ENCODE data around the gene MYO1A. TPM values are rescaled to one million over a fixed set of nuclear protein-coding genes. Genes with fewer than 3 reads are reported as not detected.
"Not testable (repeated sequence)": the region's sequence is repeated elsewhere in the genome, so short reads cannot be mapped to it uniquely, and the experiment has no call there.

MYO1A gene
- total RNA-seq, 2 experiments from 2014 or later = 0.82 to 1.5 TPM

DNA sequence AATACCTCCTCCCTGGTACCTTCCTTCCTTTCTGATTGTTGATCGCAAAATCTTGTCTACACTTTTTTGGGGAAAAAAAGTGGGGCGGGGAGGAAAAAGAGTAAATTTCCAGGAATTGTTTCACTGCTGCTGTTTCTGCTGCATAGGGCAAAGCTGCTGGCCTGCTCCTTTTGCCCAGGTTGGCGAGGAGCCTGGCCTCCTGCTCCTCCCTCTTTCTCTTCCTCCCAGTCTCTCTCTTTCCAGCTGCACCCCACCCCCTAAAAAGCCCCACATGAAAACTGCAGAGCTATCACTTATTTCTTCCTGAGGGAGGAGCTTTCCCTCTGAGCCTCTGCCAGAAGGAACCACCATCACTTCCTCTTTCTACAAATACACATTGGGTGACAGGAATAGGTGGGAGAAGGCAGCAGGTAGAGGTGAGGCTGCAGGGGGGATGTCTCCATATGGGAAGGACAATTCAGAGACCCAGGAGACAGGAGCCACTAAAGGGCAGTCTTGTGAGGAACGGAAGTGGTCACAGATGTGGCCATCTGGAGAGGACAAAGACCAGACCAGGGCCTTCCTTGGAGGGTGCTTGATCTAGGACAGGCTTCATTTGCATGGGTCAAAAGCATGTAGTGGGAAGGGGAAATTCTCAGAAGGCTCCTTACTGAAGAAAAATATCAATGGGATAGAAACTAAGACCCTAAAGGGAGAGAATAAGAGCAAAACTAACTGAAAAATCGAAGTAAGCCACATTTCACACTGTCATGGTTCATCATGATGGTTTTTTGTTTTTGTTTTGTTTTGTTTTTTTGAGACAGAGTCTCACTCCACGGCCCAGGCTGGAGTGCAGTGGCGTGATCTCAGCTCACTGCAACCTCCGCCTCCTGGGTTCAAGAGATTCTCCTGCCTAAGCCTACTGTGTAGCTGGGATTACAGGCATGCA lies 58.3 kb downstream of the MYO1A start:
- CTCF ChIA-PET = interaction anchor here (1.5 to 1.8 kb wide), 4 partner anchors 10 to 154 kb away, joined by 3 to 10 read pairs (median 5); no protein-coding TSS in a partner anchor
- Mint-ChIP-seq H3K36me3 (no peaks in the 10 kb centered on the region), H3K4me1 (peaks cover 18% of the 10 kb centered on the region), H3K27me3 (peaks cover 10% of the 10 kb centered on the region), H3K27ac (peak overlapping the region; percentile 47), H3K9me3 (ENCODE audit: low read depth) (no peaks in the 10 kb centered on the region), H3K4me3 (no peak overlapping the region)
- ATAC-seq (no peak), DNase-seq (no peak)

DNA sequence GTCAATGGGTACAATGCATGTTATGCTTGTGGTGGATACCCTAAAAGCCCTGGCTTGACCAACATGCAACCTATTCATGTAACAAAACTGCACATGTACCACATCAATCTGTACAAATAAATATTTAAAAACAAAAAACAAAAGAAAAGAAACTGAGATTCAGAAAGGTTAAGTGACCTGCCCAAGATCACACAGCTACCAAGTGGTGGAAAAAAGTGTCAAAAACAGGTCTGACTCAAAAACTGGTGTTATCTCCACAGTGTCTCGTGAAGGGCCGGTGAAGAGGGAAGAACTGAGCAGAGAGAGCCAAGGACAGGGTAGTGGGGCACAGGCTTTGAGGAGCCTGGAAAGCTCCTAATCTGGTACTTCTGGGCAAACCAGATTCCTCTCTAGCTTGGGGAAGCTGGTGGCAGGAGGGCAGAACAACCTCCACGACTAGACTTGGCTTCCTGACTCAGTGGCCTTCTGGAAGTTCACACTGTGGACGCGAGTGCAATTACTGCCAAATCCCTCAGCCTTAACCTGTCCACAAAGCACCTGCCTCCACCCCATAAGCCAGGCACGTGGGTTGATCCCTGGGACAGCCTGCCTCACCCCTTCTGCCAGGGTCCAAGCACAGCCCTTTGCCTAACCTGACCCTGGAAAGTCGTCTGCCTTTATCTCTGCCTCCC lies 59.1 kb downstream of the MYO1A start:
- ATAC-seq = no peak
- Mint-ChIP-seq H3K27ac (no peak overlapping the region), H3K4me1 (peaks cover 20% of the 10 kb centered on the region), H3K36me3 (no peaks in the 10 kb centered on the region), H3K9me3 (ENCODE audit: low read depth) (no peaks in the 10 kb centered on the region), H3K4me3 (no peak overlapping the region), H3K27me3 (peaks cover 10% of the 10 kb centered on the region)
- CTCF ChIA-PET = interaction anchor here (1.5 to 1.8 kb wide), 4 partner anchors 10 to 153 kb away, joined by 3 to 10 read pairs (median 5); no protein-coding TSS in a partner anchor
- no peak for DNase-seq

- ATAC-seq = no peak
- Mint-ChIP-seq H3K36me3 (no peaks in the 10 kb centered on the region), H3K9me3 (ENCODE audit: low read depth) (no peaks in the 10 kb centered on the region), H3K27me3 (peaks cover 10% of the 10 kb centered on the region), H3K4me3 (no peak overlapping the region), H3K27ac (no peak overlapping the region), H3K4me1 (peaks cover 20% of the 10 kb centered on the region)
- DNase-seq = no peak
- CTCF ChIA-PET = interaction anchor here (1.5 to 4.1 kb wide), 4 partner anchors 11 to 233 kb away, joined by 4 to 63 read pairs (median 32); no protein-coding TSS in a partner anchor
Measured at GRCh38 chr12:56989861-56990610, 59.9 kb downstream of the MYO1A start.

DNA sequence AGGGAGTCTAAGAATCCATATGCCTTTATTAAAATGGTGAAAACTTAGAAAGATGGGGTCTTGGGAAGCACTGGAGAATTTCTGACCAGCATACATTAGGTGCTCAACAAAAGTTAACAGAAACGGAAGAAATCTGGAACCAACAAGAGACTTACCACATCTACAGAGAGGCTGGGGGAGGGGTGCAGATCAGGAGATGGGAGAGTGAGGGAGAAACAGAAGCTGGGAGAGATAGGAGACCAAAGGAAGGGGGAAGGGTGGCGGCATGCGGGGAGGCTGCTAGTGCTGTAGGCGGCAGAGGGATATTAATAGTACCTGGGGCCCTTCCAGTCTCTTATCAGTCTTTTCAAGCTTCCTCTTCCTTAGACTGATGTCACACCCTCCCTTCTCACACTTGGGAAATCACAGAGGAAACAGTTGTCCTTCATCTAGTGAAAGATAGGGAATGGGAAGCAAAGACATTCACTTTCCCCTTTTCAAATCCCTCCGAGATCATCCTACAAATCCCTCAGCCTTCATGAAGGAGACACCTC lies 61.7 kb downstream of the MYO1A start:
- no peak overlapping the region for H3K27ac Mint-ChIP-seq

GRCh38 chr12:56987551-56988053 lies 62.3 kb downstream of the MYO1A start:
- peak; percentile 80 for DNase-seq
- Mint-ChIP-seq H3K27ac (no peak overlapping the region), H3K27me3 (peaks cover 10% of the 10 kb centered on the region), H3K4me3 (no peak overlapping the region), H3K4me1 (peaks cover 20% of the 10 kb centered on the region), H3K9me3 (ENCODE audit: low read depth) (no peaks in the 10 kb centered on the region), H3K36me3 (no peaks in the 10 kb centered on the region)
- peak; percentile 78 for ATAC-seq
- CTCF ChIA-PET = interaction anchor here (0.6 to 4.2 kb wide), 21 partner anchors 9 to 629 kb away, joined by 3 to 63 read pairs (median 4); partner anchors contain the start of genes HSD17B6 and STAT6

More for the DNA sequence above, 61.7 kb downstream of the MYO1A start:
- Mint-ChIP-seq H3K4me3 (no peak overlapping the region), H3K9me3 (ENCODE audit: low read depth) (no peaks in the 10 kb centered on the region), H3K27me3 (peaks cover 10% of the 10 kb centered on the region), H3K4me1 (peaks cover 20% of the 10 kb centered on the region), H3K36me3 (no peaks in the 10 kb centered on the region)
- ATAC-seq (no peak), DNase-seq (no peak)
- CTCF ChIA-PET = interaction anchor here (0.6 to 4.2 kb wide), 20 partner anchors 9 to 630 kb away, joined by 3 to 63 read pairs (median 5); partner anchors contain the start of genes HSD17B6 and STAT6

- CTCF ChIA-PET = interaction anchor here (0.6 to 4.2 kb wide), 17 partner anchors 8 to 478 kb away, joined by 3 to 63 read pairs (median 4); partner anchors contain the start of gene STAT6
Measured at GRCh38 chr12:56987011-56987410, 62.9 kb downstream of the MYO1A start.

DNA sequence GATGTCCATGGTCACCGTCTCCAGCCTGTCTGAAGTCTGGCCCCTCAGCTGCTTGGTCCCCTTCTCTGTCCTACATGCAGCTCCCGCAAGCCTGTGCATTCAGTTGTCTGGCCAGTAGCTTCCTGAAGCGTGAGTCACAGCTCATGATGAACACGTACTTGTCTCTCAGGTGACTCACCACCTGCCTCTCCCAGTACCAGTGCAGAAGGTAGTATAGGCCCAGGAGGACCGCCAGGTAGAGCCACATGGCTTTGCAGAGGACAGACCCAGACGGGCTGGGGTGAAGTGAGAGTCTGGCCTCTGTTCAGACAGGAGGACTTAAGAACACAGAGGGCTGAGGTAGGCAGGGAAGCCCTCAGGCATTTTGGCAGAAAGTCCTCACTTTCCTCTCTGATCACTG lies 64.2 kb downstream of the MYO1A start:
- H3K27me3 Mint-ChIP-seq; H3K9me3 Mint-ChIP-seq (ENCODE audit: low read depth); H3K27ac Mint-ChIP-seq; H3K4me3 Mint-ChIP-seq; DNase-seq; H3K4me1 Mint-ChIP-seq; H3K36me3 Mint-ChIP-seq: not testable (repeated sequence)
- CTCF ChIA-PET = interaction anchor here (0.7 to 4.2 kb wide), 4 partner anchors 11 to 146 kb away, joined by 3 to 16 read pairs (median 12); partner anchors contain the start of gene STAT6
- peak; percentile 57 for ATAC-seq

More at GRCh38 chr12:56987011-56987410, 62.9 kb downstream of the MYO1A start:
- Mint-ChIP-seq H3K4me1 (peaks cover 20% of the 10 kb centered on the region), H3K27ac (no peak overlapping the region), H3K27me3 (peaks cover 10% of the 10 kb centered on the region), H3K9me3 (ENCODE audit: low read depth) (no peaks in the 10 kb centered on the region), H3K4me3 (no peak overlapping the region), H3K36me3 (no peaks in the 10 kb centered on the region)
- ATAC-seq = no peak
- DNase-seq = no peak

DNA sequence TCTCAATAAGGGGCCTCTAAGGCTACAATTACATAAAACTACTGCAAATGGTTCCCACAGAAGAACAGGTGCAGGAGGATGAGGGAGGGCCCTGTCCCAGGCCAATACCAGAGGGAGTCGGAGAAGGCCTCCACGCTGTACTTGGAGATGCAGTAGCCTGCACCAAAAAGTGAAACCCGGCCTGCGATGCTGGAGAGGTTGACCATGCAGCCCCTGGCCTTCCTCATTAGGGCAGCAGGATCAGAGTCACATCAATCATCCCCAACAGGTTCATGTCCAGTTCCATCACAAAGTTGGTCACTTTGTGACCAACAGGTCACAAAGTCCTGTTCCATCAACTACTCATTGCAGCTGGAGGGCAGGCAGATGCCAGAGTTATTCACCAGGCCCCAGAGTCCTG lies 66.5 kb downstream of the MYO1A start:
- H3K27me3 Mint-ChIP-seq = peaks cover 4% of the 10 kb centered on the region
- H3K36me3 Mint-ChIP-seq = no peaks in the 10 kb centered on the region
- CTCF ChIA-PET = no interaction called here
- DNase-seq = no peak
- H3K27ac Mint-ChIP-seq = no peak overlapping the region
- H3K9me3 Mint-ChIP-seq (ENCODE audit: low read depth) = no peaks in the 10 kb centered on the region
- peaks cover 6% of the 10 kb centered on the region for H3K4me1 Mint-ChIP-seq
- H3K4me3 Mint-ChIP-seq = no peak overlapping the region
- ATAC-seq = no peak

DNA sequence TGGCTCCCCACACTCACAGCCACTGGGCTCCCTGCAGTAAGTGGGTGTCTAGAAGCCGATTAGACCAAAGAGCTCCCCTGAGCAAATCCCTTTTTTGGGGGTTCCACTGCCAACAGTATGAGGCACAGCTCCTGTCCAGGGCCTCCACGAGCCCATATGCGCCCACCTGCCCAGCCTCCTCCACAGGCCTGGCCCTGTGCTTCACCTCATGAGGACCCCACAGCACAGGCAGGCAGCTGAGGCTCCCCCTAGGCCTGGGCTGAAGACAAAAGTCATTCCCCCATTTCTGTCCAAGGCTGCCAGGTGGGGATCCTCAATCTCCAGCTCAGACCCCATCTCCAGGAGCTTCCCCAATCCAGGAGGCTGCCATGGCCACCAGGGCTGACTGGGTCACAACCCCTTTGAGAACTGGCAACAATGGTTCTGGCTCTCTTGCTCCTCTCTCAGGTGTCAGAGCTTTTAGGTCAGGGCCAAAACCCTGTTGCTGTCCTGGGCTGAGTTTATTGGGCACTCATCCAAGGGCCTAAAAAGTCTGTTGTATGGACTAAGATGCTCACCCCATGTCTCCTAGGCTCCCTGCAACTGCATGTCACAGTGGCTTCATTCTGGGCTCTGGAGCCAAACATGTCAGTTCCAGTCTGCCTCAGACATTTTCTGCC lies 67.2 kb downstream of the MYO1A start:
- H3K4me3 Mint-ChIP-seq; DNase-seq; H3K4me1 Mint-ChIP-seq; H3K9me3 Mint-ChIP-seq (ENCODE audit: low read depth); ATAC-seq; CTCF ChIA-PET; H3K27me3 Mint-ChIP-seq; H3K36me3 Mint-ChIP-seq; H3K27ac Mint-ChIP-seq: not testable (repeated sequence)

DNA sequence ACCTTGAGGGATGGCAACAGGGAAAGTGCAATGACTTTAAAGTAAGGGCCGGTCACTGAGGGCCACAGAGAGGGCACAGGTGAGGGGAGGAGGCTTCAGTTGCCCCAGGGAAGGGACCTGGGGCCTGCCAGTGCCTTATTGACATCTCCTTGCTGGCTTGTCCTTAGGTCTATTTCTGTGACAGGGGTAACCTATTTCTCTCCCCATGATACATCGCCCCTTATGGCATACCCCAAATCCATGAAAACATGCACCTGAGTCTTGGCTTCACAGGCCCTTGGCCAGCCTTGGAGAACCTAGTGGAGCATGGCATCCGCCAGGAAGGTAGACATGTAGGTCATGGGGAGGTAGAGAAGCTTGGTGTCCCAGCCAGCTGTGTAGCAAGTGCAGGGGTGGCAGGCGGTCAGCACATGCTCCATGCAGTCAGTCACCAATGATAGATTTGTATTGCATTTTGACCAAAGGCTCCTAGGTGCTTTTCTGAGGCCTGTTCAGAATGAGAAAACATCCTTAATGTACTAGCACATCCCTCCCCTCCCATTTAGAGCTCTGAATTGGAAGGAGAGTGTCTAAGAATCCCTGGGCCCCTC lies 68.9 kb downstream of the MYO1A start:
- no peak for DNase-seq
- no peak overlapping the region for H3K4me3 Mint-ChIP-seq
- no peaks in the 10 kb centered on the region for H3K9me3 Mint-ChIP-seq (ENCODE audit: low read depth)
- H3K36me3 Mint-ChIP-seq = no peaks in the 10 kb centered on the region
- CTCF ChIA-PET = interaction anchor here (1.2 kb wide), 1 partner anchor 21 kb away, joined by 4 read pairs; no protein-coding TSS in a partner anchor
- H3K27ac Mint-ChIP-seq = no peak overlapping the region
- peaks cover 1% of the 10 kb centered on the region for H3K4me1 Mint-ChIP-seq
- no peak for ATAC-seq
- no peaks in the 10 kb centered on the region for H3K27me3 Mint-ChIP-seq

DNA sequence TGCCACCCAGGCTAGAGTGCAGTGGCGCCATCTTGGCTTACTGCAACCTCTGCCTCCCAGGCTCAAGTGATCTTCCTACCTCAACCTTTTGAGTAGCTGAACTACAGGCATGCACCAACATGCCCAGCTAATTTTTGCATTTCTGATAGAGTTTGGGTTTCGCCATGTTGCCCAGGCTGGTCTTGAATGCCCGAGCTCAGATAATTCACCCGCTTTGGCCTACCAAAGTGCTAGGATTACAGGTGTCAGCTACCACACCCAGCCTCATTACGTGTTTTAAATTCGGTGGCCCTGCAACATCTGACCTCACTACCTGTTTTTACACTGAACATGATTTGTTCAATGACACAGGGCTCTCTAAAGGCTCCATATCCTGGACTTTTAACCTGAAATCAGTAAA lies 69.7 kb downstream of the MYO1A start:
- Mint-ChIP-seq H3K27me3 (no peaks in the 10 kb centered on the region), H3K4me3 (no peak overlapping the region), H3K9me3 (ENCODE audit: low read depth) (no peaks in the 10 kb centered on the region), H3K4me1 (no peaks in the 10 kb centered on the region), H3K27ac (no peak overlapping the region), H3K36me3 (peaks cover under 1% of the 10 kb centered on the region)
- CTCF ChIA-PET = no interaction called here
- no peak for ATAC-seq
- DNase-seq = no peak

DNA sequence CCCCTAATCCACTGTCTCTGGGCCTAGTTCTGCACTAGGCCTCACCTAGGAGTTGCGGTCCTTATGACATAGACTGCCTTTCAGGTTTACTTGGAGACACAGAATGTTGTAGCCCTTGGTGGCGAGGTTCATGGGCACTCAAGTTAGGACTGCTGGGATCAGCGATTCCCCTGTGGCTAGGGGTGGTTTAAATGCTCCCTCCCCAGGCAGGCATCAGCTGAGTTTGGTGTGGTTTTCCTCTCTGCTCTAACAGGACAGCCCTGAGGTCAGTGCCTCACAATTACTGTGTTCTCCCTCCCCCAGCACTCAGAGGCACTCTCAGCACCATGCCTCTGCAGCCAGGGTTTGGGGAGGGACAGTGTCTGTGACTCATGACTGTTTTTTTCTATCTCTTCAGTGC lies 70.3 kb downstream of the MYO1A start:
- ATAC-seq (no peak), DNase-seq (no peak)
- H3K4me3 Mint-ChIP-seq = no peak overlapping the region
- H3K27me3 Mint-ChIP-seq = no peaks in the 10 kb centered on the region
- H3K9me3 Mint-ChIP-seq (ENCODE audit: low read depth) = no peaks in the 10 kb centered on the region
- H3K27ac Mint-ChIP-seq = no peak overlapping the region
- H3K4me1 Mint-ChIP-seq = no peaks in the 10 kb centered on the region
- H3K36me3 Mint-ChIP-seq = peaks cover 2% of the 10 kb centered on the region
- CTCF ChIA-PET = interaction anchor here (1.9 kb wide), 1 partner anchor 8 kb away, joined by 7 read pairs; no protein-coding TSS in a partner anchor
